GM12801 (cell line): Measurements from ENCODE around the gene WDFY1.

Experiments used
- TF ChIP-seq, protein P1 (sequence below): IDR thresholded peaks from one replicate; pipeline ENCODE4 v1.5.1; 2011; ENCODE audit warnings: control low read depth; ENCODE audit not compliant: insufficient read length; ENCODE audit errors: extremely low read depth

Gene WDFY1

DNA sequence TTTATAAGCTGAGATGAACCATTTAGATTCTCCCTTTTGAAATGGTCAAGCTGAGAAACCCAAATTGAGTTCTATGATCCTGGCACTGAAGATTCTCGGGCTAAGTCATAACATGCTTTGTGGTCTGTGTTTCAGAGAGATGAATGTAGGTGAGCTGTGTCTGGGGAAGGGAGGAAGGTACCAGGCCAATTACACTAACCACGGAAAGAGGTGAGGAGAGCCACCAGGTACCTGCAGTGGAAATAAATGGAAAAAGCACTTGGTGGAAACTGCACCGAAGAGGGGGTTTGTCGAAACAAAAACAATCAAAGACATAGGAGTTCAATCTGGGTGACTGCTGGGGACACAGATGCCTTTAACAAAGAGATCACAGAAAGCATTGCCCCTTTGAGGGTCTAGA is 11.2 kb upstream of the WDFY1 start:
- TF ChIP-seq, protein P1, sequence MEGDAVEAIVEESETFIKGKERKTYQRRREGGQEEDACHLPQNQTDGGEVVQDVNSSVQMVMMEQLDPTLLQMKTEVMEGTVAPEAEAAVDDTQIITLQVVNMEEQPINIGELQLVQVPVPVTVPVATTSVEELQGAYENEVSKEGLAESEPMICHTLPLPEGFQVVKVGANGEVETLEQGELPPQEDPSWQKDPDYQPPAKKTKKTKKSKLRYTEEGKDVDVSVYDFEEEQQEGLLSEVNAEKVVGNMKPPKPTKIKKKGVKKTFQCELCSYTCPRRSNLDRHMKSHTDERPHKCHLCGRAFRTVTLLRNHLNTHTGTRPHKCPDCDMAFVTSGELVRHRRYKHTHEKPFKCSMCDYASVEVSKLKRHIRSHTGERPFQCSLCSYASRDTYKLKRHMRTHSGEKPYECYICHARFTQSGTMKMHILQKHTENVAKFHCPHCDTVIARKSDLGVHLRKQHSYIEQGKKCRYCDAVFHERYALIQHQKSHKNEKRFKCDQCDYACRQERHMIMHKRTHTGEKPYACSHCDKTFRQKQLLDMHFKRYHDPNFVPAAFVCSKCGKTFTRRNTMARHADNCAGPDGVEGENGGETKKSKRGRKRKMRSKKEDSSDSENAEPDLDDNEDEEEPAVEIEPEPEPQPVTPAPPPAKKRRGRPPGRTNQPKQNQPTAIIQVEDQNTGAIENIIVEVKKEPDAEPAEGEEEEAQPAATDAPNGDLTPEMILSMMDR, result no peak

DNA sequence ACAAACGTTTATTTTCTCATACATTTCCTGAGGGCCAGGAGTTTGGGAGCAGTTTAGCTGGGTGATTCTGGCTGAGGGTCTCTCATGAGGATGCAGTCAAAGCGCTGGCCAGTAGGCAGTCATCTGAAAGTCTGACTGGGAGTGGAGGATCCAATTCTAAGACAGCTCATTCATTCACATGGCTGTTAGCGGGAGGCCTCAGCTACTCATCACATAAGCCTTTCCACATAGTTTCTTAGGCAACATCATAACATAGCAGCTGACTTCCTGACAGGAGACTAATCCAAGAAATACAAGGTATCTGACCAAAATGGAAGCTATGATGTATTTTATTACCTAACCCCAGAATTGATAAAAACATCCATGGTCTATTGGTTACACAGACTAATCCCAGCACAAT is 9.3 kb upstream of the WDFY1 start:
- TF ChIP-seq, protein P1, result no peak

DNA sequence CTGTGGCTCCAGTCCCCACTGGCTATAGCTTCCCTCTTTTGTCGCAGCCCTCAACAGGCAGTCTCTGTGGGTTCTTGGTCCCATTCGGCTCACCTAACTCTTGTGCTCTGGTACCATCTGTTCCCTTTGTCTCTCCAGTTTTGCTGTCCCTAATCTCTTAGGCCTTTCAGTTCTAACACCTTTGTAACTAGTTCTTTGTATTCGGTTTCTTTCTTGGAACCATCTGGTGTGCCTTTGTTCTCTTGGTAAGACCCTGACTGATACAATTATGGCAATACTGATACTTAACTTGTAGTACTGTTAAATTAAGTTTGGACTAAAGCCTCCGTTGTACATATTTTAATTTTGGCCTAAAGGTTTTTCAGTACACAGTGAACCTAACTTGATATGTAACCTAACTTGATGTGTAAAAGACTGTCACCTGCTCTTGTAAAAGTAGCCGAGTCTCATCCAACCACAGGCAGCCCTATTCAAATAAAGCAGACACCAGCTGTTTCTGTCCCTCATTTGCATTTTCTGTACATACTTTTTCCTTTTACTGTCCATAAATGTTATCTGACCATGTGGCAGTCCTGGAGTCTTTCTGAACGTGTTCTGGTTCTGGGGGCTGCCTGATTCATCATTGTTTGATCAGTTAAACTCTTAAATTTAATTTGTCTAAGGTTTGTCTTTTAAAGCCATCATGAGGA is 7.3 kb upstream of the WDFY1 start:
- TF ChIP-seq, protein P1, result no peak

DNA sequence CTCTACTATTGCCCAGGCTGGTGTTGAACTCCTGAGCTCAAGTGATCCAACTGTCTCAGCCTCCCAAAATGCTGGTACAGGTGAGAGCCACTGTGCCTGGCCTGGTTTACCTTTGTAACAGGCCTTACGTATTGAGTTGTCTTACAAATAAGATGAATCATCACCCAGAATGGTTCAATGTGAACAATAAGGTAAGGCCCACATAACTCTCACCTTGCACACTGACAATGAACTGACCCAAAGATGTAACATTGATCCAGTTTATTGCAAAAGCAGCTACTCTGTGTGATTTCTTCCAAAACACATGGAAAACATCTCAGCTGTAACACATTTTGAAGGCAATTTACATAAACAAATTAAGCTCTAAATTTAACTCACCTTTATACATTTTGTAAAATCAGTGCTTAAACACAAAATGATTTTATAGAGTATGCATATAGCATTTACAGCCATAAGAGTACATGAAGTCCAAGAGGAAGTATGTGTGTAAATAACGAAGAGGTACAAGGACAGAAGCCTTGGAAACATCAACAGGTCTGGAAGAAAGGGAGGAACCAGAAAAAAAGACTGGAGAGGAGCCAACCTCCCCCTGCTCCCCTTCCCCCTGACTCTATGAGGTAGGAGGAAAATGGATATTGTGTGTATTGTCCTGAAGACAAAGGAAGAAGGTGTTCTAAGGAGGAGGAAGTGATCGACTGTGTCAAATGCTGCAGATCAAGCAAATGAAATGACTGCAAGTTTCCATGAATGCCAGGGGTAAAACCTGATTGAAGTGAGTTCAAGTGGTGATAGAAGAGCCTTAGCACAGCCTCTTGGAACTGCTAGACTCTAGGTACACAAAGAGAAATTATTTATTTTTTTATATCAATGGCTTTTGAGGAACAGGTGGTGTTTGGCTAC is 5.6 kb upstream of the WDFY1 start:
- TF ChIP-seq, protein P1, result no peak

DNA sequence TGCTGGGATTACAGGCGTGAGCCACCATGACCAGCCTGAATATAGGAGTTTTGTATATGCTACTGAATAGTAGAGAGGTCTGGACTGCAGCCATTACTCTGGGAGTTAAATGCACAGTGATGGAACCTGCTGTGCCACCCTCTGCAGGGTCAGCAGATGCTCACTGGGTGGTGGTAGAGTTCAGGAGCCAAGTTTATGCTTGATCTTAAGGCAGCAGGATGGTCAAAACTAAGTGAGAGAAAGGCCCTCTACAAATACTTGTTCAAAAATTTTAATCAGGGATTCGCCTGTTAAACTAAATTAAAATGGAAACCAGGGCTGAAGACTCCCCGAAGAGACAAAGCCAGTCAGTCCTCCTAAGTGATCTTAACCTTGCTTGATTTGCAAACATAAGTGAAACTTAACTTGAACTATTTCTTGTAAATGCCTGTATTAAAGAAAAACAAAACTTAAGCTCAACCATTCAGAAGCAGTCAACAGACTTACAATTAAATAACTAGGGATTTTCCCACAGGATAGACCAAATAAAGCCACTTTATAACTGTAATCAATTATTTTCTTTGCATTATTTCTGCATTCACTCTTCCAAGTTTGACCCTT is 4.2 kb upstream of the WDFY1 start:
- TF ChIP-seq, protein P1, result no peak

DNA sequence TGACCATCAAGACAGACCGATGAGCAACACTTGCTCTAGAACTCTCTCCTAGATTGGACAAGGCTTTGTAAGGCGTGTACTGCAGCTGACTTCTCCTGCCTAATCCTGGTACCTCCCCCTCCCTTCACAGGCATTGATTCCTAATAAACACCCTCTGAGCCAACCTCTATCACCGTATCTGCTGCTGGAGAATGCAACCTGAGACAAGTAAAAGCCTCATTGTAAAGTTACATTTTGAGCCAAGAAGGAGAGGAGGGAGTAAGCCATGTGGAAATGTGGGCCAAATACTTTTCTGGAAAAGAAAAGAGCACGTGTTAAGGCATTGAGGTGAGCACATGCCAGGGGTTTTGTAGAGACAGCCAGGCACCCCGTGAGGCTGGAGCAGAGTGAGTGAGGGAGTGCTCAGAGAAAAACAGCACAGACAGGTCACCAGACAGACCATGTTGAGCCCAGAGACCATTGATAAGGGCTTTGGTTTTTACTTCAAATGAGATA is 2.6 kb upstream of the WDFY1 start:
- TF ChIP-seq, protein P1, result no peak

DNA sequence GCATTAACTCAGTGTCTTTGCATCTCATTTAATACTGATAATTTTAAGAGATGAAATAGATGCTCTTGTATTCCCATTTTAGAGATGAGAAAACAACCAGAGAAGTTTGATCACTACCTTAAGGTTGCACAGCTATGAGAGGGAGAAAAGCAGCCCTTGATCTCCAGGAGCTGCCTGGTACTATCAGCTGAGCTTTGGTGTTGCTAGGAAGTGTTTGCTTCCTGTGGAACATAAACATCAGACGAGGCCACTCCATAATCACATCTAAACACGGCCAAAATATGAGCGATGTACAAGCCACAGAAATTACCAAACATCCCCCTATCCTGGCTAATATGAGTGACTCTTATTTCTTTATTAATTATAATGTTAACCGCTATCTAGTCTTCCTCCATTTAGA is 620 bp upstream of the WDFY1 start:
- TF ChIP-seq, protein P1, result no peak
